KOPT-K1 (cell line): ENCODE results near the gene PLEKHG5.
"Not testable (repeated sequence)": the region's sequence is repeated elsewhere in the genome, so short reads cannot be mapped to it uniquely, and the experiment has no call there.

Experiments
- H3K27ac ChIP-seq: fragments of 200-600 bp; sonication (generic); 2 replicates; pipeline ENCODE4 v1.5.1; 2016; ENCODE audit warnings: antibody characterized with exemption, mild to moderate bottlenecking, low read depth, low read length; ENCODE audit not compliant: poor library complexity, severe bottlenecking
- H3K36me3 ChIP-seq: fragments of 200-600 bp; sonication (generic); 2 replicates; pipeline ENCODE4 v1.5.1; 2017; ENCODE audit warnings: antibody characterized with exemption, mild to moderate bottlenecking, low read length, moderate library complexity; ENCODE audit not compliant: insufficient read depth
- H3K9me3 ChIP-seq: fragments of 200-600 bp; sonication (generic); 2 replicates; pipeline ENCODE4 v1.5.1; 2017; ENCODE audit warnings: antibody characterized with exemption, low read length, mild to moderate bottlenecking; ENCODE audit not compliant: insufficient read depth, poor library complexity, severe bottlenecking

Gene PLEKHG5

GRCh38 chr1:6445929-6446328, 45.5 kb downstream of the PLEKHG5 start:
- H3K36me3 ChIP-seq, H3K9me3 ChIP-seq, H3K27ac ChIP-seq: not testable (repeated sequence)

- Histone ChIP-seq H3K27ac (no peak overlapping the region), H3K9me3 (no peaks in the 10 kb centered on the region), H3K36me3 (no peaks in the 10 kb centered on the region)
Measured at GRCh38 chr1:6445062-6445763, 46.3 kb downstream of the PLEKHG5 start.

DNA sequence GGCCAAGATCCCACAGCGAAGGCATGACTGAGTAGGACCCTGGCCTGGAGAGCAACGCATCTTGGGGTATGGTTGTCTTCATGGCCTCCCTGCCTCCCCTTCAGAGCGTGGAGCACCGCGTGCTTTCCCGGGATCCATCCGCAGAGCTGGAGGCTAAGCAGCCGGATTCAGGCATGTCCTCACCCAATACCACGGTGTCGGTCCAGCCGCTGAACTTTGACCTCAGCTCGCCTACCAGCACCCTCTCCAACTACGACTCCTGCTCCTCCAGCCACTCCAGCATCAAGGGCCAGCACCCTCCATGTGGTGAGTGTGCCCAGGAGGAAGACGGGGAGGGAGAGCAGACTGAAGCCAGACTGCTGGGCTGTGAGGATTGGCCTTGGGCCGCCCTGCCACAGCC, 47.1 kb downstream of the PLEKHG5 start:
- no peaks in the 10 kb centered on the region for H3K9me3 ChIP-seq
- H3K27ac ChIP-seq: no peak overlapping the region
- no peaks in the 10 kb centered on the region for H3K36me3 ChIP-seq

DNA sequence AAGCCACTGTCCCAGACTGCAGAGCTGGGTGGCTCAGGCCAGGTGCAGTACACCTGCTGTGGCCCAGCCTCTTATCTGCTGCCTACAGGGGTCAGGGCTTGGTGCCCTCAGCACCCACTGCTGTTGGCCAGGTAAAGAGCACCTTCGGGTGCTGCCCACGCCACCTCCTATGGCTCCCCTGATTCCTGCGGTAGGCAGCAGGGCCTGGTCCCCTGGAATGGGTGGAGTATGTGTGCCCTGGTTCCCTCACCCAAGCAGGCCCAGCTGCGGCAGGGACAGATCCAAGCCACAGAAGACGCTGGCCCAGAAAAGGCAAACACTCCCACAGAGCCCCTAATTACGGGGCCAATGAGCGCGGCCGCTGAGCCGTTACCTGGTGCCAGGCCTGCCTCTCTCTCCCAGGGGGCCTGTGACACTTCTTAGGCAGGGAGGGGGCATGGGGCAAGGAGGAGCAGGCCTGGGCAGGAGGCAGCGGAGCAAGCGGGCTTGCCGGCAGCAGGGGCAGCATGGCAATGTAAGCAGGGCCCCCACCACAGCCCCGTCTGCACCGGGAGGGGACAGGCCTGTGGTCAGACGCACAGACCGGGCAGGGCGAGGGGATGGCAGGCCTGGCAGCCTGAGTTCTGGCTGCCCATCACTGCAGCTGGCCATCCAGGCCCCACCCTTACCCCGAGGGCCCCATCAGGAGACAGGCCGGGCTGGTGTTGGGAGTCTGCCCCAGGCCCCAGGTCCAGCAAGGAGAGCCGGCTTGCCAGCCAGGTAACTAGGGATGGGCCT, 47.9 kb downstream of the PLEKHG5 start:
- Histone ChIP-seq H3K36me3 (no peaks in the 10 kb centered on the region), H3K27ac (no peak overlapping the region), H3K9me3 (no peaks in the 10 kb centered on the region)

DNA sequence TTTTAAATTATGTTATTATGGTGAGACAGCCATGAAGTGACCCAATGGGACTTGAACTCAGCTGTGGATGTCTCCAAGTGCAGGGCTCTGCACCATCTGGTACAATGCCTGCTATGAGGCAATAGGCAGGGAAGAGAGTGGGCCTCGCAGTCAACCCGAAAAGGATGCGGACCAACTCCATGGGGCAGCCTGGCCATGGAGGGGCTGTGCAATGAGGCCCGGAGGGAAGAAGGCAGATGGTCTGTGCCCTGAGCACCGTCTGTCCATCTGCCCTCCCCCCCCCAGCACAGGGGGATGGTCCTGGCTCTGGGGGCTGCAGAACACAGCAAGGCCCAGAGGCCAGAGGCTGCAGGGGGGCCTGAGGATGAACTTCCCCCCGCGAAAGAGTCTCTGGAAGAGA, 49.9 kb downstream of the PLEKHG5 start:
- Histone ChIP-seq H3K27ac (no peak overlapping the region), H3K36me3 (no peaks in the 10 kb centered on the region), H3K9me3 (no peaks in the 10 kb centered on the region)

- Histone ChIP-seq H3K27ac (no peak overlapping the region), H3K36me3 (no peaks in the 10 kb centered on the region), H3K9me3 (no peaks in the 10 kb centered on the region)
Measured at GRCh38 chr1:6440198-6441126, 51.0 kb downstream of the PLEKHG5 start.

GRCh38 chr1:6438047-6438525, 53.4 kb downstream of the PLEKHG5 start:
- H3K27ac ChIP-seq: no peak overlapping the region
- H3K36me3 ChIP-seq: no peaks in the 10 kb centered on the region
- H3K9me3 ChIP-seq: no peaks in the 10 kb centered on the region

GRCh38 chr1:6437012-6437700, 54.3 kb downstream of the PLEKHG5 start:
- H3K36me3 ChIP-seq, H3K9me3 ChIP-seq, H3K27ac ChIP-seq: not testable (repeated sequence)

GRCh38 chr1:6436277-6436676, 55.2 kb downstream of the PLEKHG5 start:
- H3K27ac ChIP-seq: not testable (repeated sequence)

GRCh38 chr1:6435547-6435946, 55.9 kb downstream of the PLEKHG5 start:
- Histone ChIP-seq H3K9me3 (no peaks in the 10 kb centered on the region), H3K36me3 (no peaks in the 10 kb centered on the region), H3K27ac (no peak overlapping the region)

More at GRCh38 chr1:6436277-6436676, 55.2 kb downstream of the PLEKHG5 start:
- H3K9me3 ChIP-seq, H3K36me3 ChIP-seq: not testable (repeated sequence)

DNA sequence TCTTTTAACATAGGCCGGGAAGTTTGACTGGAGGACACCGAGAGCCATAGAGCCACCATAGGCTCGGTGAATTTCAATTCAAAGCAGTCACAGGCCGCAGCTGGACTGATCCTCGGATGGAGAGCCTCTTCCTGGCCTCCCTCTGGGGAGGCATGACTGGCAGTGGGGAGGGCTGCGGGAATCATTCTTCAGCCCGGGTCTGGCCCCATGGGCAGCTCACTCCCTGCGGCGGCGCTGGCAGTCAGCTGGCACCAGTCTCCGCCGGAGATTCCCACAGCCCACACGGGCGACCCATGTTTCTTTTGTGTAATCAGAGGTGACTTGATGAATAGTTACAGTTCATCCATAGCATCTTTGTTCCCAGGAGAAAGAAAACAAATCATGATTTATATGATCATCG, 56.3 kb downstream of the PLEKHG5 start:
- Histone ChIP-seq H3K36me3 (no peaks in the 10 kb centered on the region), H3K27ac (no peak overlapping the region), H3K9me3 (no peaks in the 10 kb centered on the region)

DNA sequence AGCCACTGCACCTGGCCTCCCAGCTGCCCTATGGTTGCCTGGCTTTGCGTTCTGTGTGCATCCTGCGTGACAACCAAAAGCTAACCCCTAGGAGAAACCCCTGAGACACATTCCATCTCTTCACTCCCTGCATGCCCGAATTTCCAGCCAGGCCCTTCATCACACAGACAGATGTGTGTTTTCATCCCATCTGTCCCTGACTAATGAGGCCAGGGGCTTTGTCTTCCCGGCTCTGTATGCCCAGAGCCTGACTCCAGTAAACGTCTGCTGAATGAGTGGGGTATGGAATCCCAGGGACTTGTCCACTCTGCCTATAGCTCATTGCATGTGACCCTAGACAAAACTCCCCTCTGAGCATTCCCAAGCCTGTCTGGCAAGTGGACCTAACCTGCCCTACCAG, 57.3 kb downstream of the PLEKHG5 start:
- no peak overlapping the region for H3K27ac ChIP-seq
- H3K36me3 ChIP-seq: no peaks in the 10 kb centered on the region
- no peaks in the 10 kb centered on the region for H3K9me3 ChIP-seq

- H3K9me3 ChIP-seq, H3K36me3 ChIP-seq, H3K27ac ChIP-seq: not testable (repeated sequence)
Measured at GRCh38 chr1:6431645-6432579, 59.6 kb downstream of the PLEKHG5 start.
